GM20431 (cell line): ENCODE results near the gene SHMT1.

Experiments
- in situ Hi-C: fragments of 300-500 bp; cut with MseI, MboI; formaldehyde crosslinking; loops from one replicate; pipeline ENCODE4 v1.15.0; 2020; ENCODE audit warnings: low sequenced_read_pairs; ENCODE audit not compliant: unreplicated experiment

SHMT1 gene

DNA sequence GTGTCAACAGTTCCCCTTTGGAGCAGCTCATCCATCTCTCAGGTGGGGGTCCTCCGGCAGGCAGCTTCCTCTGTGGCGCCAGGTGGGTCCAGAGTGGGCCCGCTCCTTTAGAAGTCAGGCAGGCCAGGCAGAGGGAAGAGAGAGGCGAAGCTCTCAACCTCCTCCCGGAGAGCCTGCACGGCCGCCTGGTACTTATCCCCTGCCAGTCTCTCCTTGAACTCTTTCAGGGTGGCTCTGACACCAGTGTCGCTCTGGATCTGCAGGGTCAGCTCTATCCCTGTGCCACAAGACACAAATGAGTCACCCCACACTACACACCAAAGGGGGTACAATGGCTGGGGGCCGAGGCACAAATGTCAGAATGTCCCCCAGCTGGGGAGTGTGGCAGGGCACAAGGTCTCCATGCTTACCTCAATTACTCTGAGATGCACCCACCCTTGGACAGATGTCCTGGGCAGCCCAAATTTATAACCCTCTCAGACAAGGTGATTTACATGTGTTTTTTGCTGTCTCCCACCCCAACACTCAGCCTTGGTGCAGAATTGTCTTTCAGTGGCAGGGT is 34.6 kb downstream of the SHMT1 start:
- in situ Hi-C loops, result no loop called here

DNA sequence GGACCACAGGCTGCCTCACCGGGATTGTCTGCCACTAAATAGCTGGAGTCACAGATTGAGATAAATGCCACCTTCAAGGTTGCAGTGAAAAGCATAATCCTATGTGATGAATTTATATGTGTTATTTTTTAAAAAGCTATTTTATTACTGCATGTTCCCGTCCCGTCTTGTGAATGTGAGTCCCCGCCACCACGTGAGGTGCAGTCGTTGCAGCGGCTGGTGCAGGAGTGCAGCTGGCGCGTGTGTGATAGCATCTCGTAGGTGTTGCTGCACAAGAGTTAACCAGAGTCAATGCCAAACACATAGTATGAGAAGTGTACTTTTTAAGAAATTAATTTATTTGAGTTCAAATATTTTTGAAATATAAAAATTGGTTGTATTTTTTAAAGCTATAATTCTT is 35.8 kb downstream of the SHMT1 start:
- in situ Hi-C loops, result no loop called here

DNA sequence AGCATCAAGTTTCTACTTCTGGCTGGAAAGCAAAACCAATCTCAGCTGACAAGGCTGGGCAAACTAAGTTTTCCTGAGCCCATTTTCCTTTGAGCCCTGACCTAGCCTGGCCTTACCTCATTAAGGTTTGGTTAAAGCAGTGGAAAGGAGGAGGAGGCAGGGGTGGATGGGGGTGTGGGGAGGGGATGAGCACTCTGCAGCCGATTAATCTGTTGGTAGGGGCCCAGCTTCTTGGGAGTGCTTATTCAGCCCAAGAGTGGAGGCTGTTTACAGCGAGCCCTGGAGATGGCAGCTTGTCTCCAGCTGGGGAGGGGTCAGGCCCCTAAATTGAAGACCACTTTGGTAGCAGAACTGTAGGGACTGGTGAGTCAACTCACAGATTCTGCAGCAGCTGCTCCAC is 36.3 kb downstream of the SHMT1 start:
- in situ Hi-C loops, result no loop called here

DNA sequence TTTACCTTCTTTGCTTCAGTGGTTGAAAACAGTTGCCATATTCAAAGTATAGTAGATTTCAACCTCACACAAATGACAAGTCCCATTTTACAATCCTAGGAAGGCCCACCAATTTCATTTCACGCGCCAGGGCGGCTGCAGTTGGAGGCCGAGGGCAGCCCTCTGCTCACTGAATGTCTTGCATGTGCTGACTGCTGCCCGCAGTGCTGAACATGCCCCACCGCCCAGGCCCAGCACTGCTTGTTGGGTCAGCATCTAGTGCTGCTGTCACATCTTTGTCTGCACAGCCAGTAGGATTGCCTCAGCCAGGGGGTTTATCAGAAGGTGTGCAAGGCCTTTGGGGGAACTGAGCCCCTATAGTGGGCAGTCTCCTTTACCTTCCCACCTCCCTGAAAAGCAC is 36.8 kb downstream of the SHMT1 start:
- in situ Hi-C loops, result no loop called here

DNA sequence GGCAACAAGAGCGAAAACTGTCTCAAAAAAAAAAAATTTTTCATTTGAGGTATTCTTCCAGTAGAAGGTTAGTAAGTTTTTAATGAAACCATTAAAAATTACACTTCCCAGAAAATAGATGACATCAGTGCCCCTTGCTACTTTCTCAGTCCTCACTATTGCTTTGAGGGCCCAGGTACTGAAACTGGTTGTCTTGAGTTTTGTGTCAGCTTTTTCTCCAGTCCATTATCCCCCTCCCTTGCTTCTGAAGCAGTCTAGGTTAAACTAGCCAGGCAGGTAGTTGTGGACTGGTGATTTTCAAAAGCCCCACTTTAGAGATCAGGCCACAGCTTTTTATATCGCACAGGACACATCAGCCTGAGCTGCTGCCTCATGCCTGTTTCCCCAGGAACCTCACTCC is 37.3 kb downstream of the SHMT1 start:
- in situ Hi-C loops, result no loop called here

DNA sequence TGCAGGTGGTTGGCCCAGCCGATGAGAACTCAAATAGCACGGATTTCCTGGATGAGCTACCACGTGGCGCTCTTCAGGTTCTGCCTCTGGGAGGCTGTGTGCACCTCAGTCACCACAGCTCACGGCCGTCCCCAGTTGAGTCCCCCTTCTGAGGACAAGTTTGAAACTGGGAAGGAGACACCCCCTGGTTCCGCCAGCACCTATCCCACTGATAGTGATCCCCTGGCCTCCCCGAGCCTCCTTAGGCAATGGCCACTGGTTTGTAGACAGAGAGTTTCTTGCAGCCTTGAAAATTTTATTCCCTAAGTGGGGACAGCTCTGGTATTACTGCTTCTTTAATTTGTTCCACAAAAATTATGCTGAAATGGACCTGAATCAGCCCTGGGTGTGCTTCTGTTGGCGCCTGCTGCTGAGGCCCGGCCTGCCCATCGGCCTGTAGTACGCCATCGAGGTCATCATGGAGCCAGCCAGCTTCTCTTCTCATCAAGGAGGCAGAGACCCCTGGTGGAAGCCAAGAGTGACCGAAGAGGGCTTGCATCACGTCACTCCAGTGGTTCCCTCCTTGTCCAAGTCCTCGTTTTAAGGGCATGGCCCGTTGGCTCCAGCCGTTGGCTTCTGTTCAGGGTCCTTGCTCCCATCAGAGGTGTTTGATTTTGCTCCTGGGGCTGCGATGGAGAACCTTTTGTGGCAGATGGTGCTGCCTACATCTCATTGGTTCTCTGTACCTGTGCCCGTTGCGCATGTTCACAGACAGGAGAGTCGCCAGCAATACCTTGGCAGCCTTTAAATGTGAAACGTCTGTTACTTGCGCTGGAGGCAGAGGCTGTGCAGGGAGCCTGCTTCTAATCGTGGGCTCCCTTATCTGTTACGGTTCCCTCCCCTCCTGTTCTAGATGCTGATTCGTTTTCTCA is 39.0 kb downstream of the SHMT1 start:
- in situ Hi-C loops, result no loop called here

DNA sequence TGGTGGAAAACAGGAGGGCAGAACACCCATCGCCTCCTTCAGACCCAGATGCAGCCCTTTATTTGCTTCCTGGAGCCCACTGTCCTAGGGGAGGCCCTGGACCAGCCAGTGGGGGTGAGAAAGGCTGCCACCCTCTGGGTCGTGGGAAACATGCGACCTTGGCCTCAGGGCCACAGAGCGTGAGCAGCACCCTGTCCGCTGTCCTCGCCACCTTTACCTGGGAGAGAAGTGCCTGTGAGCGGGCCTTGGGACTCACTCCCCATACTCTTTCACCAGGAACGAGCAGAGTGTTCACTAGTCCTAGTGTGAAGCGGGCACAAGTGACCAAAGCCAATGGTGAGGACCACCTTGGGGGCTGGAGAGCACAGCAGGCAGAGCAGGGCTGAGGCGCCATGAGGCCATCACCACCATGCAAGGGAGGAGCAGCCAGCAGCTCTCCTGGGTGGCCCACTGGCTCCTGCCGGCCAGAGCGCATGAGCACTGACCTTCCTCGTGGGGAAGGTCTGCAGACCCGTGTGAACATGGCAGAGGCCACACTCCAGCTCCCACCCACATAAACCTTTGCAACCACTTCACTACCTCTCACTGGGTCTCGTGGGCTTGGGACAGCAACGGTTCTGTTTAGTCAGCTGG is 39.7 kb downstream of the SHMT1 start:
- in situ Hi-C loops, result no loop called here

DNA sequence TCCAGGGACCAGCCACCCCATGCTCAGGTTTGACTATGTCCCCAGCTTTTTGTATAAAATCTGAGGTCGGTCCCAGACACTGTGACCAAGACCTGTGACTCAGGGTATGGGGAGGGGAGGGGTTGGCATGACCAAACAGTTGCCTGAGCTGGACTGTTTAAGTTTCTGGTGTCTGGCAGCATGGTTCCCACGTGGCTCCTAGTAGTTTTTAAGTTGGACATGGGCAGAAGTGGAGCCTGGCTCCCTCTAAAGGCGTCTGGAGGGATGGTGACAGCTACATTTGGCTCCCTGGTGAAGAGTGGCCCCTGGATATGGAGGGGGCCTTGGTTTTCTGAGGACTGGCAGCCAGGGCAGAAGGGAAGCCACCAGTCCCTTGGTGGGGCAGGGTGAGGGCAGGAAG is 40.3 kb downstream of the SHMT1 start:
- in situ Hi-C loops, result no loop called here

DNA sequence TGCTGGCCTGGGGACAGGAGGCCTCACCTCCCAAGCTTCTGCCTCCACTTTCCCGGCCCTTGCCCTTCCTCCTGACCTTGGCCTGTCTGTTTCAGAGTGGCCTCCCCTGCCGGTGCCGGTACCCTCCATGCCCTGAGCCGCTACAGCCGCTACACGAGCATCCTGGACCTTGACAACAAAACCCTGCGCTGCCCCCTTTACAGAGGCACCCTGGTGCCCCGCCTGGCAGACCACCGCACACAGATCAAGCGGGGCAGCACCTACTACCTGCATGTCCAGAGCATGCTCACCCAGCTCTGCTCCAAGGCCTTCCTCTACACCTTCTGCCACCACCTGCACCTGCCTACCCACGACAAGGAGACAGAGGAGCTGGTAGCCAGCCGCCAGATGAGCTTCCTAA is 40.8 kb downstream of the SHMT1 start:
- in situ Hi-C loops, result no loop called here

DNA sequence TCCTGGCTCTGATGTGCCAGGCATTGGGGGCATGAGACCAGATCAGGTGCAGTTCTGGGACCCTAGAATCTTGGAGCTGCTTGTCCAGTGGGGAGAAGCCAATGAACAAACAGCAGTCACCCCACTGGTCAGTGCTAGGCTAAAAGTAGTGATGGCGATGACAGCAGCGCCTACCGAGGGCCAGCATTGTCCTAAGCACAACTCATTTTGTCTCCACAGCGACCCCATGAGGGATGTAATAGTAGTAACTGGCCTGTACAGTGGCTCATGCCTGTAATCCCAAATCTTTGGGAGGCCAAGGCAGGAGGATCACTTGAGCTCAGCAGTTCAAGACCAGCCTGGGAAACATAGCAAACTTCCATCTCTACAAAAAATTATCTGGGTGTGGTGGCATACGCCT is 42.0 kb downstream of the SHMT1 start:
- in situ Hi-C loops, result no loop called here

DNA sequence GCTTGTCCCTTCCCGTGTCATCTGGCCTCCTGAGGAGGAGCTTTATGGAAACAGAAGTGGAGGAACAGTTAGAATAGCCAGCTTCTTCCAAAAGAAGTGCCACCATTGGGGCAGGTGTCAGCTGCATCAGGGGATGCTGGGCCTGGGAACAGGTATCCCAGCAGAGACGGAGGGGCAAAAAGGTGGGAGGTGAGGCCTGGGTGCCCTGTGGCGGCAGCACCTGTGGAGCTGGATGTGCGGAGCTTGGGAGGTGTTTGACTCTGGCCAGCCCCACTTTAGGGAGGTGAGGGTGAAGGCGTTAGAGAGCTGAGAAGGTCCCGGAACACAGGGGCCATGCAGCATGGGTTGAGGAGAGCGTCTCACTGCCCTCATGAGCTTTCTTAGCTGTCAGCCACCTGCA is 43.0 kb downstream of the SHMT1 start:
- in situ Hi-C loops, result no loop called here

DNA sequence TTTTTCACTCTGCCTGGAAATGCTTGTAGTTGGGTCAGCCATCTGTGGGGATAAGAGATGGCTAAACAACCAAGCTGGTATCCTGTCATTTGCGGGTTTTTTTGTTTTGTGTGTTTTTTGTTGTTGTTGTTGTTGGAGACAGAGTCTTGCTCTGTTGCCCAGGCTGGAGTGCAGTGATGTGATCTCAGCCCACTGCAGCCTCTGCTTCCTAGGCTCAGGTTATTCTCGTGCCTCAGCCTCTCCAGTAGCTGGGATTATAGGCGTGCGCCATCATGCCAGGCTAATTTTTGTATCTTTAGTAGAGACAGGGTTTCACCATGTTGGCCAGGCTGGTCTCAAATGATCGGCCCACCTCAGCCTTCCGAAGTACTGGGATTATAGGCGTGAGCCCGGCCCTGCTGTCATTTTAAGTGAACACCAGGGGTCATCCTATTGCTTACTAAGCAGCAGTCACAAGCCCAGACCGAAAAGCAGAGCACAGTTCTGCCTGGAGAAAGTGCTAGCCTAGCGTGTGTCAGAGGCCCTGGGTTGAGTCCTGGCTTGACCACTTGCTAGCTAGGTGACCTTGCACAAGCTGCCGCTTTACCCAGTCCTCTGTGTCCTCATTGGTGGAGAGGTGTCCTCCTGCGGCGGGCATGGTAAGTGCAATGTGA is 43.6 kb downstream of the SHMT1 start:
- in situ Hi-C loops, result no loop called here

DNA sequence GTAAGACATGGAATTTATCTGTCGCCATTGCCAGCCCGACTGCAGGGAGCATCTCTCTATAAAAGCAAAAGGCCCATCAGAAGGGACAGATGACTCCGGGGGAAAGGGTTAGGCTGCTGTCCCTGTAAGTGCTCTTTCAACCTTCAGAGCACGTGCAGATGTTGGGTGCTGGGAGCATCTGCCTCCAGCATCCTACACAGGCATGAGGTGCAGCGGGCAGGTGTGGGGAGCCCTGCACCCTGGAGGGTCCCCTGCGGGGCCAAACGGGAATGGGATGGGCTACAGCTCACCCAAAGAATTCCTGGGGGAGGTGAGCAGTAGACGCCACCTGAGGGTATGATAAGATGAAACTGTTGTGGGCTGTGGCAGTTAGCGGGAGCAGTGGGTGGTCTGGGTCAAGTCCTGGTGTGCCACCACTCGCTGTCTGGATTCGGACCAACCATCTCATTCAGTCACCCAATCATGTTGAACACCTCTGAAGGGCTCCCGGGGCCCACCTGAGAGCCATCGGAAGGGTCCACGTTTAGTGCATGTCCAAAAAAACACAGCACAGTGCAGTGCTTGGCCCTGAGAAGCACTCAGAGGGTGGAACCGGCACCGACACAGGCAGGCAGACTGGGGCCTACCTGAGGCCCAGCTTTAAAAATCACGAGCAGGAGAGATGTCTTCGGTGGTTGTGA is 44.4 kb downstream of the SHMT1 start:
- in situ Hi-C loops, result no loop called here

DNA sequence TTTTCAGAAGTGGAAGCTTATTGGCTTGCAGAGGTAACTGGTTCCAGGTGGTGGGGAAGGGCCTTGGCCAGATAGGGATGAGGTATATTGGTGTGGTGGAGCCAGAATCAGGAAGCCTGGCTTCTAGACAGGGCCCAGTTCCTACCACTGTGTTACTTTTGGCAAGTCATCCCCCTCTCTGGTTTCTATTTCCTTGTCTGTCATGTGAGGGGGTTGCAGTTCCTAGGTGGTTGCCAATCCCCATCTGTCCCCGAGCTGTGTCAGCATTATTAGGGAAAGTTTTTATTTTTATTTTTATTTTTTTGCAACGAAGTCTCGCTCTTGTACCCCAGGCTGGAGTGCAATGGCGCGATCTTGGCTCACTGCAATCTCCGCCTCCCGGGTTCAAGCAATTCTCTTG is 45.2 kb downstream of the SHMT1 start:
- in situ Hi-C loops, result no loop called here

DNA sequence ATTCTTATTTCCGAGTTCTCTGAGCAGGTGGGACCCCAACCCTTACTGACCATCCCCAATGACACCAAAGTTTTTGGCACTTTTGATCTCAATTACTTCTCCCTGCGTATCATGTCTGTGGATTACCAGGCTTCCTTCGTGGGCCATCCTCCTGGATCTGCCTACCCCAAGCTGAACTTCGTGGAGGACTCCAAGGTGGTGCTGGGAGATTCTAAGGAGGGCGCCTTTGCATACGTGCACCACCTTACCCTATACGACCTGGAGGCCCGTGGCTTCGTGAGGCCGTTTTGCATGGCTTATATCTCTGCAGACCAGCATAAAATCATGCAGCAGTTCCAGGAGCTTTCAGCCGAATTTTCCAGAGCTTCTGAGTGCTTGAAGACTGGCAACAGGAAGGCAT is 47.4 kb downstream of the SHMT1 start:
- in situ Hi-C loops, result no loop called here

DNA sequence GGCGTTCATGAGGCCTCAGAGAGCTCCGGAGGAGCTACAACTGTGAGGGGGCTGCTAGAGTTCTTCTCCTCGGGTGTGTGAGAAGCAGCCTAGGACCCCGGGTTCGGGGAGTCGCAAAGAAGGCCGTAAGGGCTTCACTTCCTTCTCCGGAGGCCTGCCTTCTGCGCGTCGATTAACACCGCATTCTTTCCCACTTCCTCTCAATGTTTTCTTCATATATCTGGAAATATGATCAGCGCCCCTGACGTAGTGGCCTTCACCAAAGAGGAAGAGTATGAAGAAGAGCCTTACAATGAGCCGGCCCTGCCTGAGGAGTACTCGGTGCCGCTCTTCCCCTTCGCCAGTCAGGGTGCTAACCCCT is 47.8 kb downstream of the SHMT1 start:
- in situ Hi-C loops, result no loop called here

DNA sequence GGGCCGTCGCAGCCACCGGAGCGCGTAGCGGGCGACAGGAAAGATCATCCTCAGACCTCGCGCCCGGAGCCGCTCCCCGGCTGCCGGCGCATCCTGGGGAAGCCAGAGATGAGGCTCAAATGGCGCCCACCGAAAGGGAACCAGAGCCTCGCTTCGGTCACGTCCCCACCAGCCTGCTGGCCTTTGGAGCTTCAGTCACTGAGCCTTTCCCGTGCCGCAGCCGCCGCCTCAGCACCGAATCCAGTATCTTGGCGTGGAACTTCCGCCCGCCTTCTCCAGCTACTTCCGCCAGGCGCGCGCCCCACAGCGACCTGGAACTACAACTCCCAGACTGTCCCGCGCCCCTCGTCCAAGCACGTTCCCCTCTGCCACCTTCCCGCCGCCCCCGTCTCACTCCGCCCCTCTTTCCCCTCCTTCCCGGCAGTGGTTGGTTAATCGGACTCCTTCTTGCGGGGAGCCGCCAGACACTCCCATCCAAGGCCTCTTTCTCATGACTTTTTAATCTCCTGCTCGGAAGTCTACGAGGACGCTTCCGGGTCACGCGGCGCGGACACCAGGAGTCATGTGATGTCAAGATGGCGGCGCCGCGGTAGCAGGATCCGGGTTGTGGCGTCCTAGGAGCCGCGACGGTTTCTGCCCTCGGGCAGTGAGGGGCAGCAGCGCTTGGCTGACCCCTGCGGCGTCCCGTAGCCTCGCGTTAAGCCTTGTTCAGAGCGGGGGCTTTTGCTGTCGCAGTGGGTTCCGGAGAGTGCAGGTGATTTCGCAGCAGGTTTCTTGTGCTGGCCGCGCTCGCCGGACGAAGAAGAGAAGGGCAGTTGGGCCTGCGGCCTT is 48.4 kb downstream of the SHMT1 start, which contains the start of the genes SMCR8 and TOP3A:
Gene SMCR8, plus strand, starts transcription at position 563 of the 831 bp plus-strand sequence. CDS start 497 bp downstream, outside the sequence.
Gene TOP3A, minus strand, starts transcription at position 264 of the 831 bp plus-strand sequence. Its CDS starts 216 bp downstream, at position 48.
- in situ Hi-C loops, result no loop called here

DNA sequence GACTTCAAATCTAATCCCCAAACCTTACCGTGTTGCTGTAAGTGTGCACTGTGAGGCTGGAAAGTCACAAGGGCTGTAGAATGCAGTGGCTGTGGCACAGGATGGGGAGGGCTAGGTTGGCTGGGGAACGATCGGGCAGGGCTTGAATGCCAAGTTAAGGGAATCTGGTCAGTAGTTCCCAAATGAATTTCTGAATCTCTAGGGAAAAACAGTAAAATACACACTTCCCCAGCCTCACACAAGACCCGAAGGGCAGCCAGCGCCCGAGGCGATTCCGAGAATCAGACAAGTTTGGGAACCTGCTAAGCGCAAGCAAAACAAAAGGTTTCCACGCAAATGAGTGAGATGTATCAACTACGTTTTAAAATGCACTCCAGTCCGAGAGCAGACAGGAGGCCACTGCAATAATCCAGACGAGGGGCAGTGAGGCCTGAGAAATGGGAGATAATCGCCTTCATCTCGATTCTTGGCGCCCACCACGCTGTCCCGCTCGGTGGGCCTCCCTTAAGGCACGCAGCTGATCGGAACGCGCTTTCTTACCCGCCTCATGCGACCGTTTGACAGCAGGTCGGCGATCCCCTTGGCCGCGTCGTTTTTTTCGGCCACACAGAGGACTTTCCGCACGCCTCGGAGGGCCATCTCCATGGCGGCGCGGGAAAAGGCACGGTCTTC is 49.2 kb downstream of the SHMT1 start:
- in situ Hi-C loops, result no loop called here

DNA sequence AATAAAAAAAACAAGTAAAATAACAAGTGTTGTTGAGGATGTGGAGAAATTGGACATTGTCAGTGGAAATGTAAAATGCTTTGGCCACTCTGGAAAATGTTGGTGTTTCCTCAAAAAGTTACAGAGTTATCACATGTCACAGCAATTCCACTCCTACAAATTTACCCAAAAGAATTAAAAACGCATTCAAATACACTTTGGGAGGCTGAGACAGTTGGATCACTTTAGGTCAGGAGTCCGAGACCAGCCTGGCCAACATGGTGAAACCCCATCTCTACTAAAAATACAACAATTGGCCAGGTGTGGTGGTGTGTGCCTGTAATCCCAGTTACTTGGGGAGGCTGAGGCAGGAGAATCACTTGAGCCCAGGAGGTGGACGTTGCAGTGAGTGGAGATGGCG is 54.1 kb downstream of the SHMT1 start:
- in situ Hi-C loops, result no loop called here
